ENCODE data around the gene TEX26. TPM values are rescaled to one million over a fixed set of nuclear protein-coding genes. Genes with fewer than 3 reads are reported as not detected.

TEX26 gene
- total RNA-seq, 6 donors from 2014 or later: 0.64 to 8.3 TPM; not detected in 4

DNA sequence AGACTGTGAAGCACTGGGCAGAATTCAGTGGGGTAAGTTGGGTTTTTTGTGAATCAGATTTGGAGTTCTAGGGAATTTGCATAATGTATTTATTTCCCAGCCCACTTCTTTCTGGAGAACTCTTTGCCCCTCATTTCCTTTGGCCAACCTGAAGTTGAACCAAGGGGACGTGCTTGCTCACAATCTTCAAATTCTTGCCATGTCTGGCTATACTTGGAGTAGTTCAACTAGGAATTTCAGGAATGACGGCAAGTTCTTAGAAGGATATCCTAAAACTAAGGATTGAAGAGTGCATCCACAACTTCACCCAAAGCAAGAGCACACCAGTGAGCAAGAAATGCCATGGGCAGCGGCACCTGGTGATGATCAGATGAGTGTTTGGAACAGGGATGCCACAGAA lies 88.5 kb downstream of the TEX26 start:
- H3K27ac ChIP-seq: no peak overlapping the region
- no peaks in the 10 kb centered on the region for H3K4me1 ChIP-seq
- WGBS, 2 donors: 53 to 56% methylated on average over 3 of the region's 3 CpGs
- H3K9me3 ChIP-seq: no peaks in the 10 kb centered on the region
- ATAC-seq (ENCODE audit: low FRiP score in 2 of 2) (no peak), DNase-seq (no peak)
- no peak overlapping the region for H3K4me3 ChIP-seq
- H3K36me3 ChIP-seq: no peaks in the 10 kb centered on the region
- TF ChIP-seq POLR2A (IDR thresholded peaks at IDR 0.05): no peak
- TF ChIP-seq EP300 (IDR thresholded peaks at IDR 0.05): no peak
- TF ChIP-seq, protein P1, sequence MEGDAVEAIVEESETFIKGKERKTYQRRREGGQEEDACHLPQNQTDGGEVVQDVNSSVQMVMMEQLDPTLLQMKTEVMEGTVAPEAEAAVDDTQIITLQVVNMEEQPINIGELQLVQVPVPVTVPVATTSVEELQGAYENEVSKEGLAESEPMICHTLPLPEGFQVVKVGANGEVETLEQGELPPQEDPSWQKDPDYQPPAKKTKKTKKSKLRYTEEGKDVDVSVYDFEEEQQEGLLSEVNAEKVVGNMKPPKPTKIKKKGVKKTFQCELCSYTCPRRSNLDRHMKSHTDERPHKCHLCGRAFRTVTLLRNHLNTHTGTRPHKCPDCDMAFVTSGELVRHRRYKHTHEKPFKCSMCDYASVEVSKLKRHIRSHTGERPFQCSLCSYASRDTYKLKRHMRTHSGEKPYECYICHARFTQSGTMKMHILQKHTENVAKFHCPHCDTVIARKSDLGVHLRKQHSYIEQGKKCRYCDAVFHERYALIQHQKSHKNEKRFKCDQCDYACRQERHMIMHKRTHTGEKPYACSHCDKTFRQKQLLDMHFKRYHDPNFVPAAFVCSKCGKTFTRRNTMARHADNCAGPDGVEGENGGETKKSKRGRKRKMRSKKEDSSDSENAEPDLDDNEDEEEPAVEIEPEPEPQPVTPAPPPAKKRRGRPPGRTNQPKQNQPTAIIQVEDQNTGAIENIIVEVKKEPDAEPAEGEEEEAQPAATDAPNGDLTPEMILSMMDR (IDR thresholded peaks at IDR 0.05): no peak
- no peak for TF ChIP-seq POLR2AphosphoS5 (IDR thresholded peaks at IDR 0.05)
- no peaks in the 10 kb centered on the region for H3K27me3 ChIP-seq

DNA sequence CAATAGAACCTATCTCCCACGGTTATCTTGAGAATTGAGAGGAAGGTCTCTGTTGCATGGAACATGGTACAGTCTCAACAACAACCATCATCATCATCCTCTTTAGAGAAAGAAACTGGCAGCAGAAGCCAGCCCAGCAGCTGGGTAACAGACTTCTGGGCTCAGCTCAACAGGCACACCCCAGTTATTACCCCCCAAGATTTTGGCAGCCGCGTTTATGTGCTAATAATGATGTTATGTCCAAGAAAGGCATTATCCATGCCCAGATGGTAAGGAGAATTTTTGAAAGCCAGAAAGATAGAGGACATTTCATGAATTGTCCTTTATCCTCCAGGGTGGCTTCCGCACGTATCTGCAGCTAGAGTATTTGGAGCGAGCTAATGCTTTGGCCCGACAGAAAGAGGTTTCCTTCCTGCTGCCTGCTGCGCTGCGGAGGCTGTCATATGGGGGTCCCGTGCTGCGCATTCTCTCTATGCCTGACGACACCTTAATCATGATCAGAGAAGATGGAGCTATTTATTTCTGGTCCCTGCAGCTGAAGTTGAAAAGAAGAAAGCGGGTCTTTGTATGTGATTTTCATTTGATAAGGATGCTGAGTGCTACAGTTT lies 89.9 kb downstream of the TEX26 start:
- Histone ChIP-seq H3K27me3 (no peaks in the 10 kb centered on the region), H3K4me1 (no peaks in the 10 kb centered on the region), H3K4me3 (no peak overlapping the region), H3K27ac (no peak overlapping the region), H3K36me3 (no peaks in the 10 kb centered on the region), H3K9me3 (no peaks in the 10 kb centered on the region)
- DNase-seq: no peak
- 55 to 63% methylated on average over 13 of the region's 13 CpGs for WGBS, 2 donors
- no peak for TF ChIP-seq POLR2AphosphoS5 (IDR thresholded peaks at IDR 0.05)
- TF ChIP-seq, protein P1 (IDR thresholded peaks at IDR 0.05): no peak
- no peak for TF ChIP-seq POLR2A (IDR thresholded peaks at IDR 0.05)
- no peak for TF ChIP-seq EP300 (IDR thresholded peaks at IDR 0.05)
- ATAC-seq (ENCODE audit: low FRiP score in 2 of 2): no peak

DNA sequence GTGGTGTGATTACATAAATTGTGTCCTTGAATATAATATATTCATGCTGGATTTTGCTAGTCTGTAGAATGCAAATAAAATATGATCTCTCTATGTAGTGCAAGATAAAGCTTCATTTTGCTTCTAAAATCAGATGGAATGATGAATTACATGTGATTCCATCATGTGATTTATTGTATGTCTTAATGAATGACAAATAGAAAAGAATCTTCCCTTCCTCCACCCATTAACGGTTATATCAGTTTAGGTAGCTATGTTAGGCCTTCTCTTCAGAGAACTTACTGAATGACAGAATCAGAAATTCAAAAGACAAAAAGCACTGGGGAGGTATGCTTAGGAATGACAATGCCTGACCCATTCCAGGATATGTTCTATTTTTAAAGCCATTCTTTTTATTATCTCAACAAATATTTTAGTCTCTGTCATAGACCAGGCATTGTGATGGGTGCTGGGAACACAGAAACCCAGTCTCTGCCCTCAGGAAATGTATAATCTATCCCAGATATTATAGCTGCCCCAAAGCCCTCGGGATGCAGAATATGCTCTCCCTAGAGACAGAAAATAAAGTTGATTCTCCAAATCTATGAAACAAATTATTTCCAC lies 90.6 kb downstream of the TEX26 start:
- Histone ChIP-seq H3K4me1 (no peaks in the 10 kb centered on the region), H3K4me3 (no peak overlapping the region), H3K27me3 (no peaks in the 10 kb centered on the region), H3K36me3 (no peaks in the 10 kb centered on the region), H3K27ac (no peak overlapping the region), H3K9me3 (no peaks in the 10 kb centered on the region)
- no peak for DNase-seq
- ATAC-seq (ENCODE audit: low FRiP score in 2 of 2): no peak
- WGBS, 2 donors: 45 to 56% methylated on average over 2 of the region's 2 CpGs
- TF ChIP-seq, protein P1 (IDR thresholded peaks at IDR 0.05): no peak
- no peak for TF ChIP-seq POLR2A (IDR thresholded peaks at IDR 0.05)
- TF ChIP-seq POLR2AphosphoS5 (IDR thresholded peaks at IDR 0.05): no peak
- no peak for TF ChIP-seq EP300 (IDR thresholded peaks at IDR 0.05)

Other genes starting within 250 kb of the TEX26 start
- gene ALOX5AP, start 197.1 kb upstream of the TEX26 start, total RNA-seq: 100 to 1,000 TPM in 3 of 6 donors, 10 to 100 TPM in 3; 36.7 to 298 (median 151) TPM
- gene MEDAG, start 26.4 kb upstream of the TEX26 start, total RNA-seq: 10 to 100 TPM in 1 of 6 donors, 1 to 10 TPM in 4, not detected in 1; 1.4 to 12.1 (median 5.1) TPM
- 10 to 100 TPM; 32.5 to 93.1 (median 53.2) TPM for gene HSPH1, start 229.2 kb downstream of the TEX26 start, total RNA-seq